CD4-positive, alpha-beta T cell treated with Interleukin-6 at 100 ng/mL for 8 hours (primary cell): ENCODE data around the gene SLC25A23.
"Not testable (repeated sequence)": the region's sequence is repeated elsewhere in the genome, so short reads cannot be mapped to it uniquely, and the experiment has no call there.

Experiments
- DNase-seq: peaks from one replicate; pipeline ENCODE4 v3.0.0-alpha.2; 2020; ENCODE audit warnings: mixed read lengths, low spot score

Gene SLC25A23

GRCh38 chr19:6402058-6402457 is 57.5 kb downstream of the SLC25A23 start:
- no peak for DNase-seq

GRCh38 chr19:6400062-6400944 is 59.3 kb downstream of the SLC25A23 start:
- not testable (repeated sequence) for DNase-seq

DNA sequence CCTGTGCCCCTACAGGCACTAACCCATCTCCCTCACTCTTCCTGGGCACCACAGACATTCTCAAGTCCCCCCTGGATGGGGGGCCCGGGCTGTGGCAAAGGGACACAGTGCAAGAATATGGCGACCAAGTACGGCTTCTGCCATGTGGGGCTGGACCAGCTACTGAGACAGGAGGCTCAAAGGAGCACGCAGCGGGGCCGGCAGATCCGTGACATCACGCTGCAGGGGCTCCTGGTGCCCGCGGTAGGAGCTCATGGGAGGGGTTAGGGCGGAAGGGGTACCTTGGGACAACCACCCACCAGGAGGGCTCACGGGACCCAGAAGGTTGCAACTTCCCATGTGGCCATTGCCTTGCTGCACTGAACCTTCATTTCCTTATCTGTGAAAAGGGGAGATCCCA is 63.3 kb downstream of the SLC25A23 start:
- DNase-seq = no peak

DNA sequence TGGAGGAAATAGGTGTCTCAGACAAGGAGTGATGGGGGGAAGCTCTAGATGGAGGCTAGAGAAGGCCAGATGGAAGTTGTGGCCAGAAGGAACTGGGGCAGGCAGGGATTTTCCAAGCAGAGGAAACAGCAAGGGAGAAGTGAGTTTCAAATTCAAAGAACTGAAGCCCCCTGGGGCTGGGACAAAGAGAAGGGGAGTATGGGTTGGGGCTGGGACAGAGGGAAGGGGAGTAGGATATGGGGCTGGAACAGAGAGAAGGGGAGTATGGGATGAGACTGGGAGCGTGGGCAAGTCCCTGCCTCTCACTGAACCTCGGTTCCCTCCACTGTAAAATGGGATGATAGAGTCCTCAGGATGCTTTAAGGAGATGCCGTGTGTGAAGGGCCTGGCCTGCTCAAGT is 64.8 kb downstream of the SLC25A23 start:
- no peak for DNase-seq

GRCh38 chr19:6393983-6394412 is 65.6 kb downstream of the SLC25A23 start:
- peak; percentile 74 for DNase-seq

DNA sequence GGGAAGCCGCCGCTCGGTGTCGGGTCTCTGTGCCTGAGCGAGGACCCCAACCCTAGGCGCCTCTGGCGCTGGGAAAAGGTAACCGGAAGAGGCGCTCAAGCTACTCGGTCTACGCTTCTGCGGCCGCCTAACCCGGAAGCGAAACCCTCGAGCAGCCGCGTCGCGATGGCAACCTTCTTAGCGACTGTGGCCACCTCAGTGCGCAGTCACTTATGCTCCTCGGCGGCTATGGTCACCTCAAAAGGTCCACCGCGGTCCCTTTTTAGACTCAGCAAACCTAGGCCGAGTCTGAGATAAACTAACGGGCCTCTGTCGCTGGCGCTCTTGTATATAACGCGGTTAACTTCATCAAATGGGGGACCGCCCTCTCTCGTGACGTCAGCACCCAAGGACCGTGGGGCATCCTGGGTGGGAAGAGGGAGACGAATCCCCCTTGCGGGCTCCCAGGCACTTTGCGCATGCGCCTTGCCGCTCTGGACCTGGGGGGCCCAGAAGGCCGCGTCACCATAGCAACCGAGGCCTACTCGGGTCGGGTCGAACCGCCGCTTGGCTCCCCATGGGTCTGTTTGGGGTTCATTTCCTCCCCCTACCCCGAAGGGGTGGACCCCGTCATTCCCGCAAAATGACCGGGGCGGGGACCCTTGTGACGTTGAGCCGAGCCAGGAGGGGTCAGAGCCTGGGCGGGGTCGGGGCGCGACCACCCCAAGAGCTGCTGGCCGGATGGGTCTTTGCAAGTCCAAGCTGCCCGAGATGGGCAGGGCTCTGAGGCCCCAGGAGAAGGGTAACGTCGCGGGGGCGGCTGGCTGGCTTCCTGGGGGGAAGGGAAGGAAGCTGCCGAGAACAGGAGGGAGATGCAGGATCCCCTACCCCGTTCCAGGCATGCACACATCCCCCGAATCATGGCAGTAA is 66.3 kb downstream of the SLC25A23 start, which contains the start of gene GTF2F1:
GTF2F1 (minus strand) TSS at position 91 of the 909 bp plus-strand sequence. CDS start 169 bp downstream, outside the sequence.
- peak; percentile 90 for DNase-seq

DNA sequence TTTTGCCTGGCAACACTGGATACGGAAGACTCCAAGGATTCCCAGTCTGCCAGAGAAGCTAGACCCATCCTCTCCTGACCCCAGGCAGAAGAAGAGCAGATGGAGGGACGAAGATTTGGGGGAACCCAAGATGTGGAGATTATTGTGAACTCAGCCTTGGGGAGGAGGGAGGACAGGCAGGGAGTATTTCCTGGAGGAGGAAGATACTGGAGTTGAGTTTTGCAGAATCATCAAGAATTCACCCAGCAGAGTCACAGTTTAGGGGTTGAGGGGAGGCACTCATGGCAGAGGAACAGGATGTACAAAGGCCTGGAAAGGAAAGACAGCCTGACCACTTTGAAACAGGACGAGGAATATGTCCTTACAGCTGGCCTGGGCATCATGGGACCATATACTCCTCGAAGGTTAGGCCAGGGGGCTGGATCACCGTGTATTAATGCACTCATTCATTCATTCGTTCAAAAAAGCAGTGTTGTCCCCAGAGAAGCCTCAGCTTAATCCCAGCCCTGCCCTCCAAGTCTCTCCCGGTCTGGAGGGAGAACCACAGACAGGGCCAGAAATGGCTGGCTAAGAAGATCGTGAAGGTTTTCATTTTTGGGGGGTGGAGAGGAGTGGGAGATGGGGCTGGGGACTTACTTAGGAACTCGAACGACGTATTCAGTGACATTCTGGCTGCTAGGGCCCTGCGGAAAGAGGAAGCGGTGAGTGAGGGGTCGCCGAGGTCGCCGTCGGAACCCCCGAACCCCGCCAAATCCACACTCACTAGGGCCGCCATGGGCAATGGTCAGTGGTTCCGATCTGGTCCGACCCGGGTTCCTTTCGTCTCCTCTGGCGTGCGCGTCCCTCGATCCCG is 67.1 kb downstream of the SLC25A23 start:
- no peak for DNase-seq
